Sciatic nerve (tissue), 2 donors: ENCODE data around the gene TPP2. TPM values are rescaled to one million over a fixed set of nuclear protein-coding genes. Genes with fewer than 3 reads are reported as not detected.

ENCODE experiments used
- ATAC-seq: fragments of 200-7000 bp; cut with Tn5 transposase; one replicate; pipeline ENCODE4 v1.9.1; 2020; ENCODE audit warnings: mild to moderate bottlenecking, moderate library complexity
- DNase-seq: peaks from one replicate; pipeline ENCODE4 v3.0.0-alpha.2; 2020; ENCODE audit warnings: low spot score
- intact Hi-C: fragments of 100-400 bp; cut with DNase I; formaldehyde crosslinking; loops from one replicate; pipeline ENCODE4 v1.14.2; 2022
- total RNA-seq: library from RNA; stranded (reverse); fragmentation: NEBNext Ultra II Directional; extraction: Animal tissue kit (Norgen Biotek cat#: 25700); gene quantifications from one replicate; pipeline ENCODE4 v1.2.1, GENCODE V29; 2021
- donor health status: DM: no; HTN: no; CAD: no.
- donor health status: DM: no; HTN: no; CAD: no.

The TPP2 gene
- total RNA-seq, 1 donor from 2014 or later, result 44.8 TPM

DNA sequence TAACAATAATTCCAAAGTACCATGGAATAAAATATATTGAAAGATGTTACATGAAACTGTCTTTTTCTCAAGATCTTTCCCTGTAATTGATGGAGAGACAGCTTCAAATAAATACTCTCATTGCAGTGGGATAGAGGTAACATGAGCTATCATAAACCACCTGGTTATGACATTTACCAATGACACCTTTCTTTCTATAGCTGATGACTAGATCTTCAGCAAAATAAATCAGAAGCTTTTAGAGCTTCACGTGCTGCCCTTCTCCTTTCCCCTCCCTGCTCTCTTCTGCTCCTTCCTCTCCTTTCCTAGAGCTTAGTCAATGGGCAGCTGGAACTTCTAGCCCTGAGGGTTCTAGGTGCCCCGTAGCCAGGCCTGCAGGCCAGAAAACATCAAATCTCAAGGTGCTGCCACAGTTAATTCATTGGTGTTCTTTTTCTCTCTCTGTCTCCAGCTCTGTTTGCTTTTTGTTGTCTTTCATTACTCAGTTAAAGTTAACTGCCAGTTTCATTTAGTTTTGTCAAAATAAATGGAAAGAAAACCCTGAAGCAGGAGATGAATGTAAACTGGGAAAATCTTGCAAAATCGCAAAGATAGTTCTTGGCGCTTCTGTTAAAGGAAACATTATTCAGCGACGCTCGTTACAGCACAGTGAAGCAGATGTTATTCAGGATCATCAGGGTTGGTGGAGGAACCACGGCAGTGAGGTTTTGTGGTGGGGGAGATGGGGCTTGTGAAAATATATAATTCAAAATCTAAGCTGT is 106.4 kb downstream of the TPP2 start:
- ATAC-seq (no peak), DNase-seq (no peak)
- intact Hi-C loops, result no loop called here

DNA sequence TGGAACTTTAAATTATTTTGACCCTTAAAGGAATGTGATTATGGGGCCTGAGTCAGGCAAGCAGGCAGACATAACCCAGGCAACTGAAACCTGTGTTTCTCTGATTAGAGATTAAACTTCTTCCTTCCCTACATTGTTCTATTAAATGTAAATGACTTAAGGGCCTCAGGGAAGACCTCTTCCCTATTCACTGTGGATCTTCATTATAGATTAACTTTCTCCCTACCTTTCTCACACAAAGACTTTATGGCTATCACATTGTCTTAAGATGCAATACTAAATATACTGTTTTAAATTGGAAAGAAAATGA is 106.9 kb downstream of the TPP2 start:
- DNase-seq (no peak), ATAC-seq (no peak)
- intact Hi-C loops, result no loop called here

DNA sequence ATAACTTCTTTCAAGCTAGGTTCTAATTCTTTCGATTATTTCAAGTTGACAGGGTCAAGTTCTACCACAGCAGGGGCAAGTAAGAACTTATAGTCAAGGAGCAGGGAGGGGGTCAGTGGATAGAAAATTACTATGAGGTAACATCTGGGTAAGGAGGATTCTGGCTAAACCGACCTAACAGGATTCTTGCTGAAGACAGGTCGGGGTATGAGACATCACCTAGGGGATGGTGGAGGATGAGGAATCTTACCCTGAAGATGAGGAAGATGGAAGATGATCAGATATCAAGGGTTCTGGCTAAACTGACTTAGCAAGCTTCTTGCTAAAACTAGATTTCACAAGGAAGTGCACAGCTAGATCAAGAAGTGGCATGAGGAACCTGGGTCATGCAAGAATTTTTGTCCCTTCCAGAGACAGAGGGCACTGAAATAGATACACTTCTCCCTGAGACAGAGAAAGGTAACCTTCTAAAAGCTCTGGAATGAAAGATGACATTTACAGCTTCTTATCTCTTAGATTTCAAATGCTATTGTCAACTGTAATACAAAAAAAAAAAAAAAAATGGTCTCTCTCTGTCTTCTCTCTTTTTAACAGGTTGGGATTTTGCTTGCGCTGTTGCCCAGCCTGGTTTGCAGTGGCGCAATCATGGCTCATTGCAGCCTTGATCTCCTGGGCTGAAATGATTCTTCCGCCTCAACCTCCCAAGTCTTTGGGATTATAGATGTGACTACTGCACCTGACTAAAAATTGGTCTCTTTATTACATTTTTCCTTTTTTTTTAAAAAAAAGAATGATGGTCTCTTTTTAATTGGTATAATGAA is 107.7 kb downstream of the TPP2 start:
- intact Hi-C loops, result no loop called here
- DNase-seq (no peak), ATAC-seq (no peak)

DNA sequence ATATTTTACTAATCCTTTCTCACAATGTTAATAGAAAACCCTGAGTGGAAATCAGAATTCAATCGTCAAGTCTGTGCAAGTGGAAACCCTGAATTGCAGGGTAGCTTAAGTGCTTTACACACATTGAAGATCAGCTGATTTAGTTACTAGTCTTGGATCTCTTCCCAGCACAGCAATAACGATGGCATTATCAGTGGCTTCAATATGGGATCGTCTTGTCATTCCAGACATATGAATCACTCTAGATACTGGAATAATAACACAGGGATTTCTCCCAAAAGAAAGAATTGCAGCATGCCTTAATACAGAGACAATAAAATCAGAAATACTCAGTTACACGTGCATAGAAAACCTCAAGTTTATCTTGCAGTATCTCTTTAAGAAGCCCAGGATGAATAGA is 110.7 kb downstream of the TPP2 start:
- intact Hi-C loops, result no loop called here
- DNase-seq (no peak), ATAC-seq (peak; percentile 65)

DNA sequence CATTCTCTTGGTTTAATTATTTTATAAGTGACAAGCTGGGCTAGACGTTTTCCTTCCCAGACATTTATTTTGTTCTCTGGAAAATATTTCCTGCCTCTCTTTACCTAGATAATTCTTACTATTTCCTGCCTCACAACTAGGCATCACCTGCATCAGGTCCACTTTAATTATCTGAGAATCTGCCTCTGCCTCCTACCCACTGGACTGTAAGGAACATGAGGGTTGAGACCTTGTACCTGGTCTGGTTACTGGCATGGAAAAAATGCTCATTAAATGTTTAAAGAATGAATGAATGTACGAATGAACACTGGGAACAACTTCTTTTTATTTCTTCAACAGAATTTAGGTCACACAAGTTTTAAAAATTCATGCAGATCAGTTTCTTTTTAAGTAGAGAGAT is 111.4 kb downstream of the TPP2 start:
- intact Hi-C loops, result no loop called here
- no peak for ATAC-seq
- no peak for DNase-seq

DNA sequence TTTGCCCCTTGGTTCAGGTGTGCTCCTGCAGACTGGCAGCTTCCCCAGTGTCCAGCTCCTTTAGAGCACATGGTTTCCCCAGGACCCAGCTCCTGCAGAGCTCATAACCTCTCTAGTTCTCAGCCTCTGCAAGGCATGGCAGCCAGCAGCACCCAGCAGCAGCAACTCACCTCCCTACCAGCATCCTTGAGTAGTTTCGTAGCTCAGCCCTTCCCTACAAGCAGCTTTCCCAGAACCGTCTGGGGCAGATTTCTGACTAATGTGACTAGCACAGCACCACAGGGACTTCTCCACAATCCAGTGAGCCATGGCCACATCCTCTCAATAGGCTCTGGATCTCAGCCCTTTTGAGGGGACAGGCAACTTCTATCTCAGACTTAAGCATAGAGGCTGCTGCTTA is 112.2 kb downstream of the TPP2 start:
- intact Hi-C loops, result no loop called here
- no peak for ATAC-seq
- DNase-seq, result no peak

DNA sequence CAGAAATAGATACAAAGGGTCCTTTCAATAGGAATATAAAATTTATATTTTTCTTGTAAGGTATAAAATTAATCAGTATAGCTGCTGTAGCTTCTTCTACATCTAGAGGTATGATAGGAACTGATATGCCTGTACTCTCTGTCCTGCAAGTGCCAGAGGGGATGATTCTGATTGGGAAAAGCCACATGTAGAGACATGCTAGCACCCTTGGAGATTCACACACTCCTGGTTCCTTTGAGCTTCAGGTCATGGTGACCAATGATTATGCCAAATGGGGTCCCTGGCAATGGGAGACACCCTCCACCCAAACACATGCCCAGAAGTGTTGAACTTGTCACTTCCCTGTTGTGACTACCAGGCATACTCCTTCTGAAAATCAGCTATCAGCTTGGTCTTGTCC is 112.8 kb downstream of the TPP2 start:
- intact Hi-C loops, result no loop called here
- ATAC-seq, result no peak

DNA sequence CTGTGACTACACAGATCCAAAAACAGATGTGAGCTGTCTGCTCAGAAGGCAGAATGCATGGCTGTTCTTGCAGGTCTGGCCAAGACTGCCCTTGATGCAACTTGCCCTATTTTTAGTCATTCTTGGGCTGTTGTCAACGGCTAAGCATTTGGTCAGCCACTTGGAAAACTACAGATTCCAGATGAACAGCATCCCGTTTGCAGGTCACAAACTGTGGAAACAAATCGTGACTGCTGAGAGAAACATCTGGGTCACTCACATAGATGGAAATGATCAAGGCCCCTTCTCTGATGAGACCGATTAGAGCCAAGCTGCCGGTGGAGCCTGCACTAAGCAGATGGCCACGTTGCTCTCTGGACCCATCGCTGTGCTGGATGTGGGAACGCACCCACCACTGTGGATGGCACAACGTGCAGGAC is 113.5 kb downstream of the TPP2 start:
- ATAC-seq, result no peak
- intact Hi-C loops, result no loop called here
- no peak for DNase-seq

More for the DNA sequence above, 112.8 kb downstream of the TPP2 start:
- DNase-seq, result no peak

DNA sequence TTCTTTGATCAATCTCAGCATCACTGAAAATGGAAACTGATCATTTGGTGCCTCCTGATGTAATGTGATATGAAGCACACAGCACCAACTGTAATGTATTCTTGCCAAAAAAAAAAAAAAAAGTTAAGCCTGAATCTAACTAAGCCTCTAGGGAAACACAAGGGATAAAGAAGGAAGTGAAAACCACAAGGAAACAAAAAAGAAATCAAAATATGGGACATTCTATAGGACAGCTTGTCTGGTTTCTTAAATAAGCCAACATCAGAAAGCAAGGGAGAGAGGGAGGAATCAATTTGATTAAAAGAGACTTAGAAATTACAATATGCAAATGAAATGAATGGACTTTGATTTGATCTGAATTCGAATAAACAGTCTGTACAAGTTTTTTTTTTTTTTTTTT is 118.7 kb downstream of the TPP2 start:
- no peak for DNase-seq
- no peak for ATAC-seq
- intact Hi-C loops, result no loop called here

DNA sequence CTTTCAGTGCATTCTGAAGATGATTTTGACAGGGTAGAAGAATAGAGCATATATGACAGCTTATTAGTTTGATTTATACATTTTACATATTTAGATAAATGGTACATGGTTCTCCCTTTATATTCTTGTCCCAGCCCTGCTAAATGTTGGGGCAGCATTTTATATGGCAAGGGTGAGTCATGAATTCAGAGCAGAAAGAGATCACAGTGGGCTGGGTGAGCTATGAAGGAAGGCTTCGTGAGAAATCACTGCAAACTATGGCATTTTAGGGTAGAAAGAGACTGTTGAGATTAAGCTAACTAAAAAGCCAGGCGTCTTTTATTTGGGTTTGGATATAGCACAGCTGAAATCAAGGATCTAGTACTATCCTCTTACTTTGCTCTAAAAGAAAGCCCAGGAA is 122.0 kb downstream of the TPP2 start:
- ATAC-seq (no peak), DNase-seq (no peak)
- intact Hi-C loops, result no loop called here

DNA sequence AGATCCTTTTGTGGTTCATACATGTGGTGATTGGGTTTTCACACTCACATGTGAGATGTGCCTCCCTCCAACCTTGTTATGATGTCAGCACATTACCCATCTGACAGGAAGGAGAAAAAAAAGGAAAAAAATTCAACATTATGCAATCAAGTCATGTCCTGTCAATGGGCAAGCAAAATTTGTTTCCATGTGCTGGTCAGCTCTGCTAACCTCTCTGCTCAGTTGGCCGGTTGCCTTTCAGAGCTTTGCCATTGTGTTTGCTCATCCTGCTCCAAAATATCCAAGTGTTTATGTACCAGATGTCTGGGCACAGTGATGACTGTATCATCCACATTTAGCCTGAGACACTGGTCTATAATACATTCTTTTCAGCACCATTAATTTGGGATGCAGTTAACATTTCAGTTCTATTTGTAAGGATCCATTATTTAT is 125.0 kb downstream of the TPP2 start:
- ATAC-seq (peak; percentile 28), DNase-seq (no peak)
- intact Hi-C loops, result loop anchor here (5.0 kb wide), 1 partner anchor 1675 kb away; no protein-coding TSS in a partner anchor

DNA sequence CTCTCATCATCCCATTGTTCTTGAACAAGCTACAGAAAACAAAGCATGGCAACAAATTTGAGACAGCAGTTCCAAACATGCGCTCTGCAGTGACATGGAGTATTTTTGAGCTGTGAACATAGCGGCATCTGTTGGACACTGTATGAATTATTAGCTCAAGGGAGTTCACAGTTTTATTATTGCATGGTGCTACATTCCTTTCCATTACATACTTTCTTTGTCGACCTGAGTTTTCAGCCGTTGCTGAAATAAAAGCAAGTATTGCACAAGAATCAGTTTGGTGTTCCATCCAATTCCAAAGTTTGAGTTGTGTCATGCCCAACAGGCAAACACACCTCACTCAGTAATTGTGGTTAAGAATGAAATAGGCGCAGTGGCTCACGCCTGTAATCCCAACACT is 128.1 kb downstream of the TPP2 start:
- no peak for DNase-seq
- peak; percentile 53 for ATAC-seq
- intact Hi-C loops, result loop anchor here (5.0 kb wide), 1 partner anchor 1672 kb away; no protein-coding TSS in a partner anchor

DNA sequence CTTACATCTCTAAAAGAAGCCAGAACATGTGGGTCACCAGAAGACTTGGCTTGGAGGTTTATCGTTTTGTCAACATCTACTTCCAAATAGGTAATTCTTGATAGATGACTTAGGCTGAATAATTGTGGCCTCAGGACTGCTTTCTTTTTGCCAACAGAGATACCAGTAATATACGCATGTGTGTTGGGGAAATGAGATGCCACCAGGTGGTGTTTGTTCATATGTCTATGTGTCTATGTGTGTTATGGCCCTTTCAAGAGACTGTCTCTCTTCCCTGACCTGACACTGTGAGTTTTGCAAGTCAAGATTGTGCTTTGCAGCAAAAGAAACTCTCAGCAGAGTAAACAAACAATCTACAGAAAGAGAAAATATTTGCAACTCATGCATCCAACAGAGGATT is 129.6 kb downstream of the TPP2 start:
- DNase-seq (no peak), ATAC-seq (no peak)
- intact Hi-C loops, result no loop called here

Other genes starting within 250 kb of the TPP2 start
- 1.4 TPM for gene FGF14, start 194.9 kb upstream of the TPP2 start, total RNA-seq
- gene METTL21C, start 98.1 kb downstream of the TPP2 start, total RNA-seq, result not detected
- 6.8 TPM for gene TEX30, start 176.8 kb downstream of the TPP2 start, total RNA-seq
- gene POGLUT2, start 202.0 kb downstream of the TPP2 start, total RNA-seq, result 5.2 TPM
- 25.7 TPM for gene BIVM, start 202.1 kb downstream of the TPP2 start, total RNA-seq
- 59.8 TPM for gene ERCC5, start 249.0 kb downstream of the TPP2 start, total RNA-seq